GM12892 (cell line): ENCODE results near the gene CERS5.

Source experiments
- POLR2A ChIP-seq: IDR thresholded peaks from 2 replicates; pipeline ENCODE4 v1.6.1; 2011; ENCODE audit warnings: low read depth, low read length, control low read depth
- POLR2AphosphoS5 ChIP-seq: IDR thresholded peaks from 2 replicates; pipeline ENCODE4 v1.6.1; 2011; ENCODE audit warnings: low read depth, low read length, control low read depth

GRCh38 chr12:50100561-50100960 lies 66.6 kb downstream of the CERS5 start:
- TF ChIP-seq POLR2A: no peak
- 0 out of 2 replicates have a peak, but pooled peaks have one; percentile 29 for TF ChIP-seq POLR2AphosphoS5
